ENCODE measurements around the gene MEG3.

Gene MEG3

DNA sequence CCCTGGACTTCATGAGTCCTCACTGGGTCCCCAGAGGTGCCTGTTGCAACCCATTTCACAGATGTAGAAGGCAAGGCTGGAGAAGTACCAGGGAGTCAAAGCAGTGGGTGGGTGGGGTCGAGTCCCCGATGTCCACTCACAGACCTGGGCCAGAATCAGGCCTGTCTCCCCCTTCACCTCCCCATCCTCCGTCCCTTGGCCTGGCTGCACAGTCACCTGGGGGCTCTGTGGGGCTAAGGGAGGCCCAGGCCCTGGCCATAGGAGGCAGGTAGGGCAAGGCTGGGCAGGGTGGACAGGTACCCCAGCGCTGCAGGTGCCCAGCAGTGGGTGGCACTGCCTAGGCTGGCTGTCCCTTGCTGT, 48.1 kb downstream of the MEG3 start:
- no peak for DNase-seq (ENCODE audit: low spot score)
- in situ Hi-C loops (cut with MboI; ENCODE audit: low sequenced_read_pairs, unreplicated experiment), result no loop called here
- TF ChIP-seq, protein P1, sequence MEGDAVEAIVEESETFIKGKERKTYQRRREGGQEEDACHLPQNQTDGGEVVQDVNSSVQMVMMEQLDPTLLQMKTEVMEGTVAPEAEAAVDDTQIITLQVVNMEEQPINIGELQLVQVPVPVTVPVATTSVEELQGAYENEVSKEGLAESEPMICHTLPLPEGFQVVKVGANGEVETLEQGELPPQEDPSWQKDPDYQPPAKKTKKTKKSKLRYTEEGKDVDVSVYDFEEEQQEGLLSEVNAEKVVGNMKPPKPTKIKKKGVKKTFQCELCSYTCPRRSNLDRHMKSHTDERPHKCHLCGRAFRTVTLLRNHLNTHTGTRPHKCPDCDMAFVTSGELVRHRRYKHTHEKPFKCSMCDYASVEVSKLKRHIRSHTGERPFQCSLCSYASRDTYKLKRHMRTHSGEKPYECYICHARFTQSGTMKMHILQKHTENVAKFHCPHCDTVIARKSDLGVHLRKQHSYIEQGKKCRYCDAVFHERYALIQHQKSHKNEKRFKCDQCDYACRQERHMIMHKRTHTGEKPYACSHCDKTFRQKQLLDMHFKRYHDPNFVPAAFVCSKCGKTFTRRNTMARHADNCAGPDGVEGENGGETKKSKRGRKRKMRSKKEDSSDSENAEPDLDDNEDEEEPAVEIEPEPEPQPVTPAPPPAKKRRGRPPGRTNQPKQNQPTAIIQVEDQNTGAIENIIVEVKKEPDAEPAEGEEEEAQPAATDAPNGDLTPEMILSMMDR (IDR thresholded peaks at IDR 0.05; ENCODE audit: borderline replicate concordance, control extremely low read depth, extremely low read depth, insufficient read depth, missing control alignments), result no peak

DNA sequence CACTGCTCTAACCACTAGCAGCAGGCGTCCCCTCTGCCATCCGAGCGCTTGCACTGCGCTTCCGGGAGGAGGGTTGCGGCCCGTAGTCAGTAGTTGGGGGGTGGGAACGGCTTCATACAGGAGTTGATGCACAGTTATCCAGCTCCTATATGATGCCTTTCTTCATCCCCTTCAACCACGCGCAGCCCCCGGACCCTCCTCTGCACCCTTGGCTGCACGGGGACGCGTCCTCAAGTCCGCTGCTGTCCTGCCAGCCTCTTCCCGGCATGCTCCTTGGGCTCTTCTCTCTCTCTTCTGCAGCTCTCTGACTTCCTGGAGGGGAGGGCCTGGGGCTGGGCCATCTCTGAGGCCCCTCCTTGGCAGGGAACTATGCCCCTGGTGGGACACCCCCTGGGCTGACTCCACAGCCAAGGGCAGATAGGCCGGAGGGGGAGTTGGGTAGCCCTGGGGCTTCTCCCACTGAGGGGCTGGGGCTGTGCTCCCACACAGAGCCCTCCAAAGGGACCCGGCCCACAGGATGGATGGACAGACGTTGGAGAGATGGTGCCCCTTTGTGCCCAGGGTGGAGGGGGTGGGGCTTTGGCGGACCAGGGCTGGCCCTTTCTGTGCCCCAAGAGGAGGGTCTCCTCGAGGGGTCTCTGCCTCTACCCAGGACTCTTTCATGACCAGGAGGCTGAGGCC, 48.6 kb downstream of the MEG3 start:
- DNase-seq (ENCODE audit: low spot score), result no peak
- in situ Hi-C loops (cut with MboI; ENCODE audit: low sequenced_read_pairs, unreplicated experiment), result no loop called here
- TF ChIP-seq, protein P1 (IDR thresholded peaks at IDR 0.05; ENCODE audit: borderline replicate concordance, control extremely low read depth, extremely low read depth, insufficient read depth, missing control alignments), result no peak

DNA sequence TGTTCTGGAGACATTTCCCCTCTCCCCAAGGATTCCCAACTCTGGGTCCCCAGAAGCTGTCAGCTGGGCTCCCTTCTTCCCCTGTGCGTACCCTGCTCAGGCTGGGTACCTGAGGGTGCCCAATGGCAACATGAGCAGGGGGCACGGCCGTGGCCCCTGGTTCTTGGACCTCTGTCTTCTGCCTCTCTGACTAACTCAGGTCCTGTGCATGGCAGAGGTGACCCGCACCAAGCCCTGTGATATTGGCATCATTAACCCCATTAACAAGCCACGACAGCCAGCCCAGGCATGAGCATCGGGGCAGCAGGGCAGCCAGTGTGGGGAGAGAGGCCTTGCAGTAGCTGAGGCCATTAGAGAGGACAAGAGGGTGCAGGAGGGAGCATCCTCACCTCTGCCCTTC, 49.2 kb downstream of the MEG3 start:
- in situ Hi-C loops (cut with MboI; ENCODE audit: low sequenced_read_pairs, unreplicated experiment), result no loop called here
- no peak for DNase-seq (ENCODE audit: low spot score)

DNA sequence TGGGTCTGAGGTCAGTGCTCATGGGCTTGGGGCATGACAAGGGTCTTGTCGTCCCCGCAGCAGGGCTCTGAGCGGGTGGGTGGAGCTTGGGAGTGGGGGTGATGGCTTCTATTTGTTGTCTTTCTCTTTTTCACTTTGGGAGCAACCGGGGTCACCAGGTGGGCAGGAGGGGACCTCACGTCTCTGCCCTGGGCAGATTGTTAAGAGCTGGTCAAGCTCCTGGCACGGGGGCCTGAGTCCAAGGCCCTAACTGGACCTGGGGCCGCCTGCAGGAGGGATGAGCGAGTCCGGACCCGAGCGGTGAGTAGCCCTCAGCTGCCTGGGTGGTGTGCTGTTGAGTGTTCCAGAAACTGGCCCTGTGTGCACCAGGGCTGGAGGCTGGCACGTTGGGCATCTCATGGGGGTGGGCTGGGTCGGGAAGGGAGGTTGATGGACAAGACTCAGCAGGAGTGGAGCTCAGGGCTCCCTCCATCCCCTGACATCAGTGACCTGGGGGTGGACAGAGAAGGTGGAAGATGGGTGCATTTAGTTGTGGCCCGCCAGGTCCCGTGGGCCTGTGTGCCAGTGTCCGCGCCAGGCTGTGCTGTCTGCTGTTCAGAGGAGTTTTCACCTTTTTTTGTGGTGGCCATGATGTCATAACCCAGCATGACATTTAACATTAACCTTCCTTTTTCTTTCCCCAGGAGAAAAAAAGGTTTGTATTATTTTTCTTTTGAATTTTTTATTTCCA, 50.1 kb downstream of the MEG3 start:
- no peak for DNase-seq (ENCODE audit: low spot score)
- TF ChIP-seq, protein P1 (IDR thresholded peaks at IDR 0.05; ENCODE audit: borderline replicate concordance, control extremely low read depth, extremely low read depth, insufficient read depth, missing control alignments), result no peak
- in situ Hi-C loops (cut with MboI; ENCODE audit: low sequenced_read_pairs, unreplicated experiment), result no loop called here

More for the DNA sequence above, 49.2 kb downstream of the MEG3 start:
- TF ChIP-seq, protein P1 (IDR thresholded peaks at IDR 0.05; ENCODE audit: borderline replicate concordance, control extremely low read depth, extremely low read depth, insufficient read depth, missing control alignments), result no peak

DNA sequence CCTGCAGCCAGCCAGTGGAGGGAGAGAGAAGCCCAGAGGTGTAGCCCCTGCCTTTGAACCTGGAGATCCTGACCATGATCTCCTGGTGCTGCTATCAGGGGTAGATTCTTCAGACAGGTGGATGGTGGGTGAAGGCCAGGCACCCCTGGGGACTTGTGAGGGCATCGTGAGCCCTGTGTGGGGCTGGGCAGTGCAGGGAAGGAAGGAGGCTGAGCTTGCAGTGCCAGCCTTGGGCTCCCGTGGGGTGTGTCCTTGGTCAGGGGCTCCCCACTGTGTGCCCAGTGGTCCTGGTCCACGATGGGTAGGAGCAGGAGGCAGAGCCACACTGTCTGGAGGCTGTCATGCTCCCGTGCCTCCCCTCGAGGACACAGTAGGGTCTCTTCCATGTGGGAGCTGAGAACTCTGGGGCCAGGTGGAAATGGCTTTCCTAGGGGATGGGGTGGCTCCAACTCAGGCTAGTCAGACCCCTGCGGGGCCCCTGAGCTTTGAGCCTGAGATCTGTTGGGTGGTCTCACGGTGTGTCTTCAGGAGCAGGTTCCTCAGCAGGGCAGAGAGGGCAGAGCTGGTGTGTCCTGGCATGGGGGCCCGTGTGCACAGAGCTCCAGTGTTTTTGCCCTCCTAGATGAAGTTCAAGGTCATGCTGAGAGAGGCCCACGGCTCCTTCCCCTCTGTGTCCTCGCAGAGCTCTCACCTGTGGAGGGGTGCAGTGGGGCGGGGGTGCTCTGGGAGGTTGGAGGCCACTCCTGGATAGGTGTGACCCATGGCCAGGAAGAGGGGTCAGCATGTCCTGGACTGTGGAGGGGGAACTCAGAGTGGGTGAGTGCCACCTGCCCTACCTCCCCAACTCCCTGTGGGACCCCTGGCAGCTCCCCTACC, 52.6 kb downstream of the MEG3 start:
- in situ Hi-C loops (cut with MboI; ENCODE audit: low sequenced_read_pairs, unreplicated experiment), result no loop called here
- TF ChIP-seq, protein P1 (IDR thresholded peaks at IDR 0.05; ENCODE audit: borderline replicate concordance, control extremely low read depth, extremely low read depth, insufficient read depth, missing control alignments), result no peak
- DNase-seq (ENCODE audit: low spot score), result no peak

DNA sequence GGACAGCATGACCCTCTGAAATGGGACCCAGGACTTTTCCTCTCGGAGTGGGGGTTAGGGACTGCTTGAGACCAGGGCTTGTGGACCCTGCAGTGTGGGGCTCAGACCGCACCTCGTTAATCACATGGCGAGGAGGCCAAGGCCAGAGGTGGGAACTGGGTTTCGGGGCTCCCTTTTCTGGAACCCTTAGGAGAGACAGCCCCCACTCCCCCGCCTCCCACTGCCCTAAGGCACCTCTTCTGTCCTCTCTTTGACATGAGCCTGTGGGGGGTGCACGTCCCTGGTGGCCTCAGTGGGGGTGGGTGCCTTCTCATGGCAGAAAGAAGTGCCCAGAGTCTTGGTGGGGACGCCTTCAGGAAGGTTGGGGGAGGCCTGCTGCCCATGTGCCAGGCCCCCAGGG, 53.3 kb downstream of the MEG3 start:
- TF ChIP-seq, protein P1 (IDR thresholded peaks at IDR 0.05; ENCODE audit: borderline replicate concordance, control extremely low read depth, extremely low read depth, insufficient read depth, missing control alignments), result no peak
- no peak for DNase-seq (ENCODE audit: low spot score)
- in situ Hi-C loops (cut with MboI; ENCODE audit: low sequenced_read_pairs, unreplicated experiment), result no loop called here

Data from GM13976 (cell line).